Adrenal gland (tissue), 5 donors: ENCODE measurements around the gene FAM131C.

Experiments
- POLR2A ChIP-seq, 2 donors: fragments of 450-650 bp; IDR thresholded peaks; one replicate each; pipeline ENCODE4 v1.6.1; 2017; ENCODE audit warnings: antibody characterized with exemption in 2 of 2, mild to moderate bottlenecking in 2 of 2, moderate library complexity in 1 of 2
- TF ChIP-seq, protein P1 (sequence below), 6 experiments: fragments of 450-650 bp in 4 of 6; fragments of 200-600 bp in 2 of 6; sonication (generic) in 1 of 6; IDR thresholded peaks; 1 replicate in 5 of 6; 2 replicates in 1 of 6; pipeline versions ENCODE4 v1.5.1 to v1.8.0; 2016 to 2021; ENCODE audit warnings: antibody characterized with exemption in 6 of 6, mild to moderate bottlenecking in 2 of 6, moderate library complexity in 1 of 6
- donor health status: DM: no; HTN: no; CAD: no.

GRCh38 chr1:16112596-16113555 lies 39.4 kb upstream of the FAM131C start:
- no peak for TF ChIP-seq POLR2A (IDR thresholded peaks at IDR 0.05)
- TF ChIP-seq, protein P1, sequence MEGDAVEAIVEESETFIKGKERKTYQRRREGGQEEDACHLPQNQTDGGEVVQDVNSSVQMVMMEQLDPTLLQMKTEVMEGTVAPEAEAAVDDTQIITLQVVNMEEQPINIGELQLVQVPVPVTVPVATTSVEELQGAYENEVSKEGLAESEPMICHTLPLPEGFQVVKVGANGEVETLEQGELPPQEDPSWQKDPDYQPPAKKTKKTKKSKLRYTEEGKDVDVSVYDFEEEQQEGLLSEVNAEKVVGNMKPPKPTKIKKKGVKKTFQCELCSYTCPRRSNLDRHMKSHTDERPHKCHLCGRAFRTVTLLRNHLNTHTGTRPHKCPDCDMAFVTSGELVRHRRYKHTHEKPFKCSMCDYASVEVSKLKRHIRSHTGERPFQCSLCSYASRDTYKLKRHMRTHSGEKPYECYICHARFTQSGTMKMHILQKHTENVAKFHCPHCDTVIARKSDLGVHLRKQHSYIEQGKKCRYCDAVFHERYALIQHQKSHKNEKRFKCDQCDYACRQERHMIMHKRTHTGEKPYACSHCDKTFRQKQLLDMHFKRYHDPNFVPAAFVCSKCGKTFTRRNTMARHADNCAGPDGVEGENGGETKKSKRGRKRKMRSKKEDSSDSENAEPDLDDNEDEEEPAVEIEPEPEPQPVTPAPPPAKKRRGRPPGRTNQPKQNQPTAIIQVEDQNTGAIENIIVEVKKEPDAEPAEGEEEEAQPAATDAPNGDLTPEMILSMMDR (IDR thresholded peaks at IDR 0.05), result no peak
